T-helper 2 cell (primary cell): Measurements from ENCODE around the gene C1GALT1.
"Not testable (repeated sequence)": the region's sequence is repeated elsewhere in the genome, so short reads cannot be mapped to it uniquely, and the experiment has no call there.

Experiments
- DNase-seq, 5 experiments: peaks; one replicate each; pipeline versions ENCODE4 v3.0.0 to v3.0.0-alpha.2; 2012 to 2022

The C1GALT1 gene

DNA sequence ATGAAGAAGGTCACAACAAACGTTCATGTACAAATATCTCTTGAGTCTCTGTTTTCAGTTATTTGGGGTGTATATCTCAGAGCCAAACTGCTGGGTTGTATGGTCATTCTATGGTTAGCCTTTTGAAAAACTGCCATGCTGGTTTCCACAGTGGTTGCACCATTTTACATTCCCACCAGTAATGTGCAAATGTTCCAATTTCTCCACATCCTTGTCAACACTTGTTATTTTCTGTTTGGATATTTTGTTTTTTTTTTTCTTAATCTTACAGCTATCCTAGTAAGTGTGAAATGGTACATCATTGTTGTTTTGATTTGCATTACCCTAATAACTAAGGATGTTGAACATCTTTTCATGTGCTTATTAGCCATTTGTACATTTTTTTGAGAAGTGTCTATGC is 13.0 kb upstream of the C1GALT1 start:
- DNase-seq, result no peak

- DNase-seq, result no peak
These were observed 8.2 kb upstream of the C1GALT1 start for GRCh38 chr7:7173956-7174632.

DNA sequence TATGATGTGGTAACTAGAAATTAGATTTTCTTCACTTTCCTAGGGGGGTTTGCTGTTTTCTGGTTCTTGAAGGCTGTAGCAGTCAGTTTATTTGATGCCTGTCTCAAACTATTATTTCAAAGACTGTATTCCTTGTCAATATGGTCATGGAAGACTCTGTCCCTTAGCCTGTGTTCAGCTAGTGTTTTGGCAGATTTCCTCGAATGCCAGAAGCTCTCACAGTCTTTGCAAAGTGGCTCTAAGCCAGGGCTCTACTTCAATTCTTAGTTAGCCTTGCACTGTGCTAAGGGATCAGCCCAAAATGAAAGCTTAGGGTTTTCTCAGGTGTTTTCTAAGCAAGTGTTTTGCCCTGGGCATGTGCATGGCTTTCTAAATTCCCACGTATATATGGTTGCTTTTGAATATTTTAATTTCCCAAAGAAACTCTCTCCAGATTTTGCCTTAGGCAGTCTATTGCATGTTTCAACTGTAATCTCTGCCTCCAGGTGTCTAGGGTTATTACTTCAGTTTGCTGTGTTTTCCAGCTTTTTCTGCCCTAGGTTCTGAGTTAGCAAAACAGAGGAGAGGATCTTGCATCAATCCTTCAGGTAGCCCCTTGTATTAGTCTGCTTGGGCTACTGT is 7.2 kb upstream of the C1GALT1 start:
- DNase-seq, result no peak

GRCh38 chr7:7176406-7177043 is 5.8 kb upstream of the C1GALT1 start:
- DNase-seq, result no peak

GRCh38 chr7:7177044-7177517 is 5.3 kb upstream of the C1GALT1 start:
- no peak for DNase-seq

DNA sequence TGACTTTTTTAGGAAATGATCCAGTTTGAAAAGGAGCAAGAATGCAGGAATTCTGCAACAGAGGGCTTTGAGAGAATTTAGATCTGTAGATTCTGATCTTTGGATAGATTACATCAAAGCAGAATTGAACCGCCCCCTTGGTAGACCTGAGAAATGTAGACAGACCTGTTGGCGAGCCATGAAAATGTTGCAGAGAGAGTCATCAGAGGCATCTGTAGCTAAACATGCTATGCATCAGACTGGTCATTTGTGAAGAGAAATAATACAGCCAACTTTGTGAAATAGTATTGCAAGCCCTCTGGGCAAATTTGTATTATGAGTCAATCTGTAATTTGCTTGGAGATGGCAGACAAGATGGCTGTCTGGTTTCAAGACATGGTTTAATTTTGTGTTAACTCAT is 4.3 kb upstream of the C1GALT1 start:
- no peak for DNase-seq

GRCh38 chr7:7178906-7179305 is 3.4 kb upstream of the C1GALT1 start:
- no peak for DNase-seq

- DNase-seq, result no peak
These were observed 1.5 kb upstream of the C1GALT1 start for GRCh38 chr7:7180725-7181449.

DNA sequence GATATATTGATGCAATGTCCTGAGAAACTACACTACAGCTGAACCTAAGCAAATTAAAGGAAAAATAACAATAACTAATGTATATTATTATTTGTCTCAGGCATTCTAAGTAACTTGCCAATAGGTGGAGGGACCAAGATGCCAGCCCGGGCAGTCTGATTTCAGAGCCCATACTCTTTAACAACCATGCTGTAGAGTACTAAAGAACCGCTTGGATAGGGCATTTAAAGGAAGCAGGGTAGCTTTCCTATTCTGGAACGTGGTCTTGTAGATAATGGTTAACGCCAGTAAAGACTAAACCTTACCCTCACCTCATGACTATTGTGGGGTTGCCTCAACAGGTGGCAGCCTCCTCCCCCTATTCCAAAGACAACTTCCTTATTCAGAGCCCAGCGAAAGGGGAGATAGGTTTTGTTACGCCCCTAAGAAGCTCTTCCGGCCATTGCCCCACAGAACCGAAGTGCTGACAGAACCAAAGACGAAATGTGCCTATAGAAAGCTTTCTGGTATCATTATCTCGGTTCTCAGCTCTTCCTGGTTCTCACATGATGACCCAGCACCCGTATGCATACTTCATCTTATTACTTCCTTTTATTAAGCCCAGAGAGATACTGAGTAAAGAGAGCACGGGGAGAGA is 707 bp upstream of the C1GALT1 start:
- DNase-seq, result peak in 4 of 5 experiments; percentile 8 to 86 (median 55)

DNA sequence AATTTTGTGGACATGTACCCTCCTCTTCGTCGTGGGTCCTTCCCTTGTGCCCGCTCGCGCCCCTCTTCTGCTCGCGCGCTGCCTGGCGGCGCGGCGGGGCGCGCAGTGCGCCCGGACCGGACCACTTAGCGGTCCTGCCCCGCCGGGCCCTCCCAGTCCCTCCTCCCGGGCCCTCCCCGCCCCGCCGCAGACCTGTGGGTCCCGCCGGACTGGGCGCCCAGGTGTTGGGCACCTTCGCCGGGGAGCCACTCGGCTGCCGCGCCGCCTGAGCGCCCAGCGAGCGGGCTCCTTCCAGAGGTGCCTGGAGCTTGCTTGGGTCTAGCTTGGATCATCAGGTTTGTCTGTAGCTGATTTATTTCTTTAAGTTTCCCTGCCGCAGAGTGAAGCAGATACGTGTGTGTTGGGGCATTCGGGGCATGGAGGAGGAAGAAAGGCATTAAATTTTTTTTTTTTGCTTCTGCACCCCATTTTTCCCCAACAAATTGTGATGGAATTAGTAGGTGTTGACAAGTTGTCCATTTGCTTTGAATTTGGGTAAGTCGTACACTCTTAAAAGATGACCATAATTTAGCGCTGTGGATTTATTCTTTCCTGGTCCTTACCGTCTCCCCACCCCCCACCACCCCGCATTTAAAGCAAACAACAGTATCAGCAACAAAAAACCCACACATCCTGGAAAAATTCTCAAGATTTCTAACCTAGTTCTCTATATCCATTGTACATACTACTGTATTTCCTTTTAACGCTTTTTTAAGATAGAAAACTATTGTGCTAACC is 905 bp downstream of the C1GALT1 start:
- DNase-seq, result peak in 4 of 5 experiments; percentile 25 to 41 (median 28)

DNA sequence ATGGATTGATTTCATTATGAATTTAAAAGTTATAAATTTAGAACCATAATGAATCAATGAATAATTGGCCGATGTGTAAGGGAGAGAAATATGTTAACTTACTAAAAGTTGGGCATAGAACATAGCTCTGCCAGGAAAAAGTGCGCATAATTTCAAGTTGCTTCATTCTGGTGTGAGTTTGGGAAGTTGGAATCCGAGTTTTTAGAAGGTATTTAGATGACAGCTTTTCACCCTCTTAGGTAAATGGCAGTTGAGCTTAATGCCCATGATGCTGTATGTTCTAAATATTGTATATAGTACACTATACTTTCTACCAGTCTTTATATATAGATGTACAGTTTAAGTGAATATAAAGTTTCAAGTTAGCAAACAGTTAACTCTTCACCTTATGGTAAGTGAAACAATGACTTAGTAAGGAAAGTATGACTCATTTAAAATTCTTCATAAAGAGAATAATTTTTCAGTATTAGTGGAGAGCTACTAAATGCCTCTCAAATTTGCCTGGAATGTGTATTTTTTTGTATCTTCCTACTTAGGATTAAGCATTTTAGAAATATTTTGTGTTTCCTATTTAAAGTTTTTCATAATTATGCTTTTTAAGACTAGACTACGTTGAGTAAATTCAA is 1.6 kb downstream of the C1GALT1 start:
- peak in 1 of 5 experiments; percentile 30 for DNase-seq

GRCh38 chr7:7185371-7185989 is 3.1 kb downstream of the C1GALT1 start:
- DNase-seq, result no peak

GRCh38 chr7:7188091-7188490 is 5.7 kb downstream of the C1GALT1 start:
- DNase-seq, result no peak

DNA sequence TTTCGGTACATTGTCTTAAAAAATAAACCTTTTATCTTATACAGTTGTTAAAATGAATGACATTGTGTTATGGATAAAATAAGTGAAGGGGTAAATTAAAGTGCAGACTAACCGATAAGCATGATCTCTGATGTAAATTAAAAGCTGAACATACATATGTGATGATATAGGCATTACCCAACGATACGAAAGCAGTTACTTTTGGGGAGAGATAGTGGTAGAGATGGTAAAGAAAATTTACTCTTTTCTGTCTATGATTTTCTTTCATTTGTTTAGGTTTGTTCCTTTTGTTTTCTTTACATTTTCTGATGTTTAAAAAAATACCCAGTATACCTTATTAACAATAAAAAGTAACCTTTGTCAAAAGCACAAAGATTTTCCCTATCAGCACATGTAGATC is 6.4 kb downstream of the C1GALT1 start:
- DNase-seq, result no peak

DNA sequence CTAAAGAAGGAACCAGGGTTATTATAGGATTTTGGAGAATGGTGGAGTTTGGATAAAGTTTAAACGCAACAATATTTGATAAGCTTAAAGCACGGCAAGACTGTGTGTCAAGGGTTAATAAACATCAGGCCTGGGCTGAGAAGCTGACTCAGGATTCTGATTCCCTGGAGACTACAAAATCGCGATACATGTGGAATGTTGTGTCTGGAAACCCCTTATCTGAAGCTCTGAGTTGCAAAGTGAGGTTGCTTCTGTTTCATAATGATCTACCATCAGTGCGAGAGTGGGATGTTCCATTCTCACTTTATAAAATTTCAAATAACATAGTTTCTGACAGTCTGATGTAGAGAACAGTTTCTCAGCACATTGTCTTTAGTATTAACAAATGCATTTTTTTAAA is 7.8 kb downstream of the C1GALT1 start:
- no peak for DNase-seq

DNA sequence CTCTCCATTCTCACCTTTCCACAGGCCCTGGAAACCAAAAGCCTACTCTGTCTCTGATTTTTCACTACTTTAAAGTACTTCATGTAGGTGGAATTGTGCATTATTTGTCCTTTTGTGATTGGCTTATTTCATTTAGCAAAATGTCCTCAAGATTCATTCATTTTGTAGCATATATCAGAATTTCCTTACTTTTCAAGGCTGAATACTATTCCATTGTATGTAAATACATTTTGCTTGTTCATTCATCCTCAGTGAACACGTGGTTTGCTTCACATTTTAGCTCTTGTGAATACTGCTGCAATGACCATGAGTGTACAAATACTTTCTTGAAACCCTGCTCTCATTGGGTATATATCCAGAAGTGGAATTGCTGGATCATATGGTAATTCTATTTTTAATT is 8.8 kb downstream of the C1GALT1 start:
- DNase-seq, result no peak

DNA sequence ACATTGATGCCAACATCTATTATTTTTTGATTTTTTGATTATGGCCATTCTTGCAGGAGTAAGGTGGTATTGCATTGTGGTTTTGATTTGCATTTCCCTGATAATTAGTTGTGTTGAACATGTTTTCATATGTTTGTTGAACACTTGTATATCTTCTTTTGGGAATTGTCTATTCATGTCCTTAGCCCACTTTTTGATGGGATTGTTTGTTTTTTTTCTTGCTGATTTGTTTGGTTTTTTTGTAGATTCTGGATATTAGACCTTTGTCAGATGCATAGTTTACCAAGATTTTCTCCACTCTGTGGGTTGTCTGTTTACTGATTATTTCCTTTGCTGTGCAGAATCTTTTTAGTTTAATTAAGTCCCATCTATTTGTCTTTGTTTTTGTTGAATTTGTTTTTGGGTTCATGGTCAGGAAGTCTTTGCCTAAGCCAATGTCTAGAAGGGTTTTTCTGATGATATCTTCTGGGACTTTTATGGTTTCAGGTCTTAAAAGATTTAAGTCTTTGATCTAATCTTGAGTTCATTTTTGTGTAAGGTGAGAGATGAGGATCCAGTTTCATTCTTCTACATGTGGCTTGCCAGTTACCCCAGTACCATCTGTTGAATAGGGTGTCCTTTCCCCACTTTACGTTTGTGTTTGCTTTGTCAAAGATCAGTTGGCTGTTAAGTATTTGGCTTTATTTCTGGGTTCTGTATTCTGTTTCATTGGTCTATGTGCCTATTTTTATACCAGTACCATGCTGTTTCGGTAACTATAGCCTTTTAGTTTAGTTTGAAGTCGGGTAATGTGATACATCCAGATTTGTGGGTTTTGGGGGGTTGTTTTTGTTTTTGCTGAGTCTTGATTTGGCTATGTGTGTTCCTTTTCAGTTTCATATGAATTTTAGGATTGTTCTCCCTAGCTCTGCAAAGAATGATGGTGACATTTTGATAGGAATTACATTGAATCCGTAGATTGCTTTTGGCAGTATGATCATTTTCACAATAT is 10.7 kb downstream of the C1GALT1 start:
- peak in 2 of 5 experiments; percentile 20 to 79 for DNase-seq

GRCh38 chr7:7199592-7199991 is 17.2 kb downstream of the C1GALT1 start:
- DNase-seq, result not testable (repeated sequence)

DNA sequence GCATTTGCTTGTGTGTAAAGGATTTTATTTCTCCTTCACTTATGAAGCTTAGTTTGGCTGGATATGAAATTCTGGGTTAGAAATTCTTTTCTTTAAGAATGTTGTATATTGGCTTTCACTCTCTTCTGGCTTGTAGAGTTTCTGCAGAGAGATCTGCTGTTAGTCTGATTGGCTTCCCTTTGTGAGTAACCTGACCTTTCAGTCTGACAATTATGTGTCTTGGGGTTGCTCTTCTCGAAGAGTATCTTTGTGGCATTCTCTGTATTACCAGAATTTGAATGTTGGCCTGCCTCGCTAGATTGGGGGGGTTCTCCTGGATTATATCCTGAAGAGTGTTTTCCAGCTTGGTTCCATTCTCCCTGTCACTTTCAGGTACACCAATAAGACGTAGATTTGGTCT is 17.9 kb downstream of the C1GALT1 start:
- DNase-seq, result not testable (repeated sequence)
